Stimulated activated memory B cell treated with anti-CD40 and anti-IgM and Interleukin-4, amounts not matched to agents 10 μg/mL and 1 μg/mL and 100 μg/mL, for 72 hours (primary cell): ENCODE measurements around the gene FAM20C.

ENCODE experiments used
- ATAC-seq: fragments of 150-1000 bp; cut with Tn5 transposase; 2 replicates; pipeline ENCODE4 v1.10.0; 2021
- H3K27ac Mint-ChIP-seq: one replicate; pipeline ENCODE4 v1.8.0; 2022; ENCODE audit warnings: mild to moderate bottlenecking, mixed read lengths
- H3K27me3 Mint-ChIP-seq: one replicate; pipeline ENCODE4 v1.8.0; 2022; ENCODE audit warnings: mixed read lengths
- H3K36me3 Mint-ChIP-seq: one replicate; pipeline ENCODE4 v1.8.0; 2022; ENCODE audit warnings: mixed read lengths
- H3K4me1 Mint-ChIP-seq: one replicate; pipeline ENCODE4 v1.8.0; 2022; ENCODE audit warnings: mixed read lengths
- H3K4me3 Mint-ChIP-seq: one replicate; pipeline ENCODE4 v1.8.0; 2022; ENCODE audit warnings: mild to moderate bottlenecking, moderate library complexity, mixed read lengths
- H3K9me3 Mint-ChIP-seq: one replicate; pipeline ENCODE4 v1.8.0; 2022; ENCODE audit warnings: mixed read lengths

Gene FAM20C

DNA sequence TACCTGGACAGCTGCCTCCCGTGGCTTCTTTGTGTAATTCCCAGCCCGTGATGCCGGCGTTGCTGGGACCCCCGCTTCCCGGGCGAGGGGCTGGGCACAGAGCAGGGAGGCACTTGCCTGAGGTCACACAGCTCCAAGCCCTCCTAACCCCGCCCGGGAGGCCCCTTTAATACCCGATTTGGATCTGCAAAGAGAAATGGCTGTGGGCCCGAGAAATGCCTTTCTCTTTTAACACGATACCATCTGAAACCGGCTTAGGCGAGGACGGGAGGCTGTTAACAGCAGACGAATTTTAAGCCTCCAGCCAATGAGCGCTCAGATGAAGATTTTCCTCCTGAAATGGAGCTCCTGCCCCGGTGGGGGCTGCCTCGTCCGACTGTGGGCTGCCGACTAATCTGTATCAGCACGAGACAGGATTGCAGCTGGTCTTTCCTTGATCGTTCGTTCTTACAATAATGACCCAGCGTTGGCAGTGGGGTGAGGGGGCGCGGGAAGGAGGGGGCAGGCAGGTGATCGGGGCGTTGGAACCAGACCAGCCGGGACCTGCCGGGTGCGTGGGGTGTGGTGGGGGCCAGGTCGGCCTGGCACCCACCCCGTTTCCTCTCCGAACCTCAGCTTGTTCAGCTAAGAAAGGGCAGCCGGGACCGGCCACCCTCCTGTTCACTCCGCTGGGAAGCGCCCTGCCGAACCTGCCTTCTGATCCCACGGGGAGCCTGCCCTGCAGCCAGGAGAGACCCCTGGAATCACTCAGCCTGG, 61.4 kb downstream of the FAM20C start:
- no peak overlapping the region for H3K27ac Mint-ChIP-seq
- no peaks in the 10 kb centered on the region for H3K9me3 Mint-ChIP-seq
- peak; percentile 7 for ATAC-seq
- H3K4me3 Mint-ChIP-seq, result no peak overlapping the region
- H3K36me3 Mint-ChIP-seq, result no peaks in the 10 kb centered on the region
- H3K27me3 Mint-ChIP-seq, result peaks cover 13% of the 10 kb centered on the region
- H3K4me1 Mint-ChIP-seq, result no peaks in the 10 kb centered on the region

DNA sequence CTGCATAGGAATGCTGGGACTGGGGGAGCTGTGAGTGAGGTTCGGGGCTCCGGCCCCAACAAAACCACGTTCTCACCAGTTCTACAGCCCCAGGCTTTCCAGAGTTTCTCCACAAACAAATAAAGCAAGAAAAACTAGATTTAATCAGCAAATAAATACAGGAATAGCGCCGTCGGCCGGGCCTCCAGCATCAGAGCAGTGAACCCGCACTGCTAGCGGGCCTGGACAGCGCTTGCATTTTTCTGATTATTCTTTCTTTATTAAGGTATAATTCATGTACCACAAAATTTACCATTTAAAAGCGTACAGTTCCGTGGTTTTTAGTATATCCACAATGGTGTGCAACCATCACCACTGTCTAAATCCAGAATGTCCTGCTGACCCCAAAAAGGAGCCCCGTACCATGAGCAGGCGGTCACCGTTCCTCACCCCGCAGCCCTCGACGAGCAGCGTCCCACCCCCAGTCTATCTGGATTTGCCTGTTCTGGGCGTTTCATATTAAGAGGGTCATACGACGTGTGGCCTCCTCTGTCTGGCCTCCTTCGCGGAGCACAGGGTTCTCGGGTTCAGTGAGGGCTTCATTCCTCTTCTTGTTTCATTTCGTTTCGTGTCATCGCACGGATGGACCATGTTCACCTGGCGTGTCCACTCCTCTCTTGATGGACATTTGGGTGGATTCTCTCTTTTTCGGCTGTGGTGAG, 62.1 kb downstream of the FAM20C start:
- Mint-ChIP-seq H3K9me3 (no peaks in the 10 kb centered on the region), H3K36me3 (no peaks in the 10 kb centered on the region), H3K4me3 (no peak overlapping the region), H3K27ac (no peak overlapping the region), H3K27me3 (peaks cover 13% of the 10 kb centered on the region), H3K4me1 (no peaks in the 10 kb centered on the region)
- no peak for ATAC-seq

DNA sequence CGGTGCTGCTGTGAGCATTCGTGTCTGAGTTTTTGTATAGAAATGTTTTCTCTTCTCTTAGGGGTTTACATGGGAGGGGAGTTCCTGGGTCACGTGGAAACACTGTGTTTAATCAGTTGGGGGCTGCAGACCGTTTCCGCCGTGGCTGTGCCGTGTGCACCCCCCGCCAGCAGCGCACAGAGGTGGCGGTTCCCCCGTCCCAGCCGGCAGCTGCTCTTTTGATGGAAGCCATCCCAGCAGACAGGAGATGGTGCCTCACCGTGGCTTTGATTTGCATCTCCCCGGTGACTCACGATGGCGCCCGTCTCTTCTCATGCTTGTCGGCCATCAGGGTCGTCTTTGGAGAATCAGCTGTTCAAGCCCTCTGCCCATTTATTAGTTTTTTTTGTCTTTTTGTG, 62.7 kb downstream of the FAM20C start:
- Mint-ChIP-seq H3K4me3 (no peak overlapping the region), H3K4me1 (no peaks in the 10 kb centered on the region), H3K27ac (no peak overlapping the region), H3K36me3 (no peaks in the 10 kb centered on the region), H3K27me3 (peaks cover 13% of the 10 kb centered on the region), H3K9me3 (no peaks in the 10 kb centered on the region)
- ATAC-seq, result no peak

DNA sequence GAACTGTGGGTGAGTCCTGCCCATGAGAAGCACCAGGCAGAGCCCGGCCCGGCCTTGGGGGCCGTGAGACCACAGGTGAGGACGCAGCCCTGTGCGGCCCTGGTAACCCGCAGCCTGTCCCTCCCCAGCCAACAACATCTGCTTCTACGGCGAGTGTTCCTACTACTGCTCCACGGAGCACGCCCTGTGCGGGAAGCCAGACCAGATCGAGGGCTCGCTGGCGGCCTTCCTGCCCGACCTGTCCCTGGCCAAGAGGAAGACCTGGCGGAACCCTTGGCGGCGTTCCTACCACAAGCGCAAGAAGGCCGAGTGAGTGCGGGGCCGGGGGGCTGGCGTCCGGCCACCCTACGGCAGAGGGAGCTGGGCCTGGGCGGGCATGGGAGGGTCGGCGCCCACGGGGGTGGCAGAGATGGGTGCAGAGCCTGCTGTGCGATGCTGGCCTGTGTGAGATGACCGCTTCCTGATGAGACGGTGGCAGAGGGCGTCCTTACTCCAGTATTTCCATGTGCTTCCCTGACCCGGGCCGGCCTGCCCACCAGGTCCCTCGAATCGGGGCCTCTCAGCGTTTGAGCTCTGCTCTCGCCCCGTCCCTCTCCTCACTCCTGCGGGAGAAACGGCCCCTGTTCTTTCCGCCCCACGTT, 63.5 kb downstream of the FAM20C start:
- peaks cover 13% of the 10 kb centered on the region for H3K27me3 Mint-ChIP-seq
- no peak overlapping the region for H3K4me3 Mint-ChIP-seq
- no peak overlapping the region for H3K27ac Mint-ChIP-seq
- no peaks in the 10 kb centered on the region for H3K4me1 Mint-ChIP-seq
- H3K36me3 Mint-ChIP-seq, result no peaks in the 10 kb centered on the region
- ATAC-seq, result no peak
- H3K9me3 Mint-ChIP-seq, result no peaks in the 10 kb centered on the region

DNA sequence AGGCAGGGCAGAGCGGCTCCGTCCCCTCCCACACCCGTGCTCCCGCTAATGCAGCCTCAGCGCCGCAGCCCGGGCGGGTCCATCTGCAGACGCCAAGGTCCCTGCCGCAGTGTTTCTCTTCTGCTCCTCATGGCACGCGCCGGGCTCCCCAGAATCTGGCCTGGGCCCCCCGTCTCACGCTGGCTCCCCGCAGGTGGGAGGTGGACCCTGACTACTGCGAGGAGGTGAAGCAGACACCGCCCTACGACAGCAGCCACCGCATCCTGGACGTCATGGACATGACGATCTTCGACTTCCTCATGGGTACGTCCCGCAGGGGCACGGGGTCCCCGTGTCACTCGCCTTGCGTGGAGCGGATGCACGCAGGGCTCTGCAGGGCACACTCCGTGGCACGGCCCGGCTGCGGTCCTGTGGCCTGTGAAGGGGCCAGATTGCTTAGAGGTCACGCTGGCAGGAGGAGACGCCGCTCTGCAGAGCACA, 64.1 kb downstream of the FAM20C start:
- H3K27me3 Mint-ChIP-seq, result peaks cover 13% of the 10 kb centered on the region
- no peak for ATAC-seq
- no peaks in the 10 kb centered on the region for H3K9me3 Mint-ChIP-seq
- no peak overlapping the region for H3K27ac Mint-ChIP-seq
- H3K4me3 Mint-ChIP-seq, result no peak overlapping the region
- no peaks in the 10 kb centered on the region for H3K36me3 Mint-ChIP-seq
- H3K4me1 Mint-ChIP-seq, result no peaks in the 10 kb centered on the region

DNA sequence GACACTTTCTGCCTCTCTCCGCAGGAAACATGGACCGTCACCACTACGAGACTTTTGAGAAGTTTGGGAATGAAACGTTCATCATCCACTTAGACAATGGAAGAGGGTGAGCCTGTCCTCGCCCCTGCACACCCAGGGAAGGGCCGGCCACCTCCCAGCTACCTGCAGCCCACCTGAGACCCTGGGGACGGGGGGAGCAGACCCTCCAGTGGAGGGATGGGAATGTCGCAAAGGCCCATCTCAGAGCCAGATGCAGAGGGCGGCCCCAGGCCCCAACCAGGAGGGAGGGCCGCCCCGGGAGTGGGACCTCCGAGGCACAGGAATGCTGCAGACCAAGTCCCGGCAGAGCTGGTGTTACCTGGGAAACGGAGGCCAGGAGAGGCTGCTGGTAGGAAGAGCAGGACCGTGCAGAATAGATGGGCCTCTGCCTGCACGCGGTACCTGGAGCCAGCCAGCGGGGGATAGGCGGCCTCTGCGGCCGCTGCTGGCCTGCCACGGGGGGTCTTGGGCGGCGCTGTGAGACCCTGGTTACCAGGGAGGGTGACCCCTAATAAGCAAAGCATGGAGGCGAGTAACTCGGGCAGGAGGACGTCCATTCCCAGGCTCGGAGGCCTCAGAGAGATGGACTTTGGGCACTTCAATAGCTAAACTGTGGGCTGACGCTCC, 64.7 kb downstream of the FAM20C start:
- Mint-ChIP-seq H3K4me1 (peaks cover 4% of the 10 kb centered on the region), H3K27ac (no peak overlapping the region), H3K27me3 (peaks cover 13% of the 10 kb centered on the region), H3K4me3 (no peak overlapping the region), H3K9me3 (peaks cover 3% of the 10 kb centered on the region), H3K36me3 (peaks cover 4% of the 10 kb centered on the region)
- ATAC-seq, result no peak

DNA sequence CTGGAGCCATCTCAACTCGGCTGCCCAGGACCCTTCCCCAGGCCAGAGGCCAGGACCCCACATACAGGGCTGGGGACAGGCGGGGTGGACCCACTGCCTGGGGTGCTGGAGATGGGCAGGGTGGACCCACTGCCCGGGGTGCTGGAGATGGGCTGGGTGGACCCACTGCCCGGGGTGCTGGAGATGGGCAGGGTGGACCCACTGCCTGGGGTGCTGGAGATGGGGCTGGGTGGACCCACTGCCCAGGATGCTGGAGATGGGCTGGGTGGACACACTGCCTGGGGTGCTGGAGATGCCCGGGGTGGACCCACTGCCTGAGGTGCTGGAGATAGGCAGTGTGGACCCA, 65.2 kb downstream of the FAM20C start:
- H3K4me1 Mint-ChIP-seq, result peaks cover 10% of the 10 kb centered on the region
- ATAC-seq, result no peak
- peaks cover 8% of the 10 kb centered on the region for H3K9me3 Mint-ChIP-seq
- H3K36me3 Mint-ChIP-seq, result peaks cover 10% of the 10 kb centered on the region
- no peak overlapping the region for H3K4me3 Mint-ChIP-seq
- peaks cover 13% of the 10 kb centered on the region for H3K27me3 Mint-ChIP-seq
- no peak overlapping the region for H3K27ac Mint-ChIP-seq

DNA sequence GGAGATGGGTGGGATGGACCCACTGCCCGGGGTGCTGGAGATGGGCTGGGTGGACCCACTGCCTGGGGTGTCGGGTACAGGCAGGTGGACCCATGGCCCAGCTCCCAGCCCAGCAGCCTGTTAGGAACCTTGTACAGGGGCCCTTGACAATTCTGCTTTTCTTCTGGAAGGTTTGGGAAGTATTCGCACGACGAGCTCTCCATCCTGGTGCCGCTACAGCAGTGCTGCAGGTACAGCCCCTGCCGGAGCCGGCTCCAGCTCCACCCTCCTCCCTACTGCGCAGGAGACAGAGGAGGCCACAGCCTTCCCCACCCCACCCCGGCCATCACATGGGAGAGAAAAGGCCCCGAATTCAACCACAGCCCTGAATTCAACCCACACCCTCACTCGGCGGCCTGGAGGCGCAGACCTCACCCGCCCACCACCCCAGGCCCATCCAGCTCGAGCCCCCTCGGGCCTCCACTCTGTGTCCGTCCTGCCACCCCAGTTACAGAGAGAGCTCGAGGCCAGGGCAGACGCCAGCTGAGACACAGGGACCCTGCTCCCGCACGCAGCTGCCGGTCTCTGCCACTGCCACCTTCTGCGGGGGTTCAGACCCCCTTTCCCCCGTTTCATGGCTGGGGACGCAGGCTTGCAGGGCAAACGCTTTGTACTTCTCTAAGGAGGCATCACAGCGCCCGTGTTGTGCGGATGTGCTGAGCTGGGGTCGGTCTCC, 66.3 kb downstream of the FAM20C start:
- no peak for ATAC-seq
- Mint-ChIP-seq H3K4me1 (peaks cover 11% of the 10 kb centered on the region), H3K9me3 (peaks cover 9% of the 10 kb centered on the region), H3K36me3 (peaks cover 10% of the 10 kb centered on the region), H3K27ac (no peak overlapping the region), H3K4me3 (no peak overlapping the region), H3K27me3 (peaks cover 13% of the 10 kb centered on the region)

DNA sequence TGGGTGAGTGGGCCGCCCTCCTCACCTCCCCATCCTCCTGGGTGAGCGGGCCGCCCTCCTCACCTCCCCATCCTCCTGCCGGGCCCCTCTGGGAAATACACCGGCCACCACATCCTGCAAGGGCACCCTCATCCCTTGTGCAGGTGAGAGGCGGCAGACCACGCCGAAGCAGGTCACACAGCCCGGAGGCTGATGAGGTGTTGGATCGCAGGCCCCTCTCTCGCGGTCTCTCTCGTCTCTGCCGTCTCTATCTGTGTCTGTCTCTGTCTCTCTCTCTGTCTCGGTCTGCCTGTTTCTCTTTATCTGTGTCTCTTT, 66.8 kb downstream of the FAM20C start:
- Mint-ChIP-seq H3K9me3 (peaks cover 10% of the 10 kb centered on the region), H3K4me1 (peaks cover 11% of the 10 kb centered on the region), H3K36me3 (peaks cover 10% of the 10 kb centered on the region), H3K4me3 (no peak overlapping the region), H3K27ac (no peak overlapping the region), H3K27me3 (peaks cover 13% of the 10 kb centered on the region)
- ATAC-seq, result no peak

DNA sequence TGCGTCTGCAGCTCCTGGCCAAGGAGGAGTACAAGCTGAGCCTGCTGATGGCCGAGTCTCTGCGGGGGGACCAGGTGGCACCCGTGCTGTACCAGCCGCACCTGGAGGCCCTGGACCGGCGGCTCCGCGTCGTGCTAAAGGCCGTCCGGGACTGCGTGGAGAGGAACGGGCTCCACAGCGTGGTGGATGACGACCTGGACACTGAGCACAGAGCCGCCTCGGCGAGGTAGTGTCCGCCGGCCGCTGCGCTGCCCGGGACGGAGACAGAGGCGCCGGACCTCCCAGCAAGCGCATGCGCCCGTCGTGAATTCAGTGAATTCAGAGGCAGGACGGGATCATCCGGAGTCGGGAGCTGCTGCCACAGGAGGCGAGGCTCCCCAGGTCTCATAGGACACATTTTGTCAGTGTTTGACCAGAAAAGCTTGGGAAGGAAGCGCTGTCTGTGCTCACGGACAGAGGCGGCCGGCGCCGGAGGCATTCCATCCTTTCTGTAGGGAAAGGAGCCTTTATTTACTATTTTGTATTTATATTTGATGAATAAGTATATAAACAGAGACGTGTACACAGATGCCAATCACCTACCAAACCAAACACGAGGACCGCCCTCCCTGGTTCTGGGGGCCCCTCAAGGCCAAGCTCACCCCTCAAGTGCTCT, 67.5 kb downstream of the FAM20C start:
- H3K36me3 Mint-ChIP-seq, result peaks cover 10% of the 10 kb centered on the region
- no peak overlapping the region for H3K27ac Mint-ChIP-seq
- H3K4me3 Mint-ChIP-seq, result no peak overlapping the region

DNA sequence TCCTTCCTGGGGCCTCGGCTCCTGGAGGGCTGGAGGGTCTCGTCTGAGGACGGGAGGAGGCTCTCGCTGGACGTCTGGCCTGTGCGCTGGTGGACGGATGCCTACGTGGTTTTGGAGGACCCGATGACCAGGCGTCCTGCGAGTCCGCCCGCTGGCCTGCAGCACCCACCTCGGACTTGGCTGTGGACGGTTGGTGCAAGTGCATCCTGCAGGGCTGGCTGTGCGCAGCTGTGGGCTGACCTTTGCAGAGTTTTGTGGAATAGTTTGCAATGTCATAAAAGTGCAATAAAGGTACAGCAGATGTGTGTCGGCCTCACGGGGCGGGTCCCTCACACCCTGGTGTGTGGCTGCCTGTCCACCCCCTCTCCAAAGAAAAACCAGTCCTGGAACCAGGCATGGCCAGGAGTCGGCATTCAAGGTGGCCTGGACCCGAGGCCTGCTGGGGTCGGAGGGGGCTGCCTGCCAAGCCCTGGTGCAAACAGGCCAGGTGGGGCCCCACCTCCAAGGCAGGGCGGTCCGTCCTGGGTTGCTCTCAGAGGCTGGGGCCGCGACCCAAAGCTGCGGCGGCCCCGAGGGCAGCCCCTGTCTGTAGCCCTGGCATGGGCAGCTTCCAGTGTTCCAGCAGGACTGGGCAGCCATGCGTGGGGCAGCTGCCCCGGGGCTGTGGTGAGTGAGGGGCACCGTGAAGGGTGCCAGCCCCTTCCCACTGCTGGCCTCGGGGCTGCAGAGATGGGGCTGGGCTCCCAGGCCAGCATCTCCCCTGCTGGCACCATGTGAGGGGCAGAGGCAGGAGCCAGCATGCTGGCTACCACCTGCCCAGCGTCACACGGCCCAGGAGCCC, 68.3 kb downstream of the FAM20C start:
- Mint-ChIP-seq H3K27me3 (no peaks in the 10 kb centered on the region), H3K4me1 (peaks cover 11% of the 10 kb centered on the region), H3K9me3 (peaks cover 17% of the 10 kb centered on the region), H3K36me3 (peaks cover 10% of the 10 kb centered on the region), H3K27ac (no peak overlapping the region), H3K4me3 (no peak overlapping the region)
- no peak for ATAC-seq

More for the DNA sequence above, 67.5 kb downstream of the FAM20C start:
- Mint-ChIP-seq H3K27me3 (peaks cover 8% of the 10 kb centered on the region), H3K9me3 (peaks cover 17% of the 10 kb centered on the region), H3K4me1 (peaks cover 11% of the 10 kb centered on the region)
- ATAC-seq, result no peak

DNA sequence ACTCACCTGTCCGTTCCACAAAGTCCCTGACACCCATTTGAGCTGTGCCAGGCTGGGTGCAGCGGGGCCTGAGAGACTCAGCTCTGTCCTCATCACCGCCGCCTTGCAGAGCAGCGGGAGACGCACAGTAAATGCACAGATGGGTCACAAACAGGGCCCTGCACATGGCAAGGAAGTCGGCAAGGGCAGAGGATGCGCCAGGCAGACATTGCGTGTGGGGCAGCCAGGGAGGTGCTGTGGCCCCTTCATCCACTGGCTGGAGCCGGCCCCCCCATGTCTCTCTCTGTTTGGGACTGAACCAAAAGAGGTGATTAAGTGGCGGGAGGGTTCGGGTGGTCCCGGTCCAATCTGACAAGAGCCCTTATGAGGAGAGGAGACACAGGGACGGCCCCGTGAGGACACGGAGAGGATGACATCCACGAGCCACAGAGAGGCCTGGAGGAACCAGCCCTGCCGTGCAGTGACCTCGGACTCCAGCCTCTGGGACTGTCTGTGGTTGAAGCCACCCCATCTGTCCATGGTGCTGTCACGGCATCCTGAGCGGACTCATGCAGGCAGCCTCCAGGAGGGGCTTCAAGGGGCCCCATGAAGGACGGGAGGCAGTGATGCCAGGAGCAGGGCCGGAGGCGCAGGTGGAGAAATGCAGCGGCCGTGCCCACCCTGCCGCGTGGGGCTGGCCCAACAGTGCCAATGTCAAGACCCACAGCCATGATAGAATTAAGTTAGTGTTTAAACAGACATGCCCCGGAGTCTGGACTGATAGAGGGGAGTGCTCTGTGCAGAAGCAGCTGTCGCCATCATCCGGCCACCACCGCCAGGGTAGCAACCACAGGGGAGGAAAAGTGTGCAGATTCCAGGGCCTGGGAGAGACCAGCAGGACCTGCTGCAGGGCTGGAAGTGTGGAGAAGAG, 69.2 kb downstream of the FAM20C start:
- Mint-ChIP-seq H3K27ac (no peak overlapping the region), H3K36me3 (peaks cover 10% of the 10 kb centered on the region), H3K27me3 (no peaks in the 10 kb centered on the region), H3K4me3 (no peak overlapping the region), H3K4me1 (peaks cover 11% of the 10 kb centered on the region), H3K9me3 (peaks cover 17% of the 10 kb centered on the region)
- no peak for ATAC-seq

DNA sequence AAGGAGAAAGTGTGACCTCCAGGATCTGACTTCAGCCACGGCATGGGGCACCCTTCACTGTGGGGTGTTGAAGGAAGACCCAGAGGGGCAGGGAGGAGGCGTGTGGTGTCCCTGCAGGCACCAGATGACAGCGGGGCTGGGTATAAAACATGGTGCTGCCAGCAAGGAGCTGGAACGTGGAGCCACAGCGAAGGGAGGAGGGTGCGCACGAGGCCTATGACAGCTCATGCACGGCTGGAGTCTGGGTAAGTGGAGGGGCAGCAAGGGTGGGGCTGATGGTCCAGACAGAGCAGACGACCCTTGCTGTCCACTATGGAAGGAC, 69.8 kb downstream of the FAM20C start:
- no peak overlapping the region for H3K27ac Mint-ChIP-seq
- no peak overlapping the region for H3K4me3 Mint-ChIP-seq
- no peak for ATAC-seq
- H3K4me1 Mint-ChIP-seq, result peaks cover 11% of the 10 kb centered on the region
- no peaks in the 10 kb centered on the region for H3K27me3 Mint-ChIP-seq
- H3K36me3 Mint-ChIP-seq, result peaks cover 10% of the 10 kb centered on the region
- peaks cover 17% of the 10 kb centered on the region for H3K9me3 Mint-ChIP-seq
